ENCODE data around the gene CLN6. TPM values are rescaled to one million over a fixed set of nuclear protein-coding genes. Genes with fewer than 3 reads are reported as not detected.
"Not testable (repeated sequence)": the region's sequence is repeated elsewhere in the genome, so short reads cannot be mapped to it uniquely, and the experiment has no call there.

Gene CLN6
- total RNA-seq, 1 experiment from 2014 or later, result 43.4 TPM

DNA sequence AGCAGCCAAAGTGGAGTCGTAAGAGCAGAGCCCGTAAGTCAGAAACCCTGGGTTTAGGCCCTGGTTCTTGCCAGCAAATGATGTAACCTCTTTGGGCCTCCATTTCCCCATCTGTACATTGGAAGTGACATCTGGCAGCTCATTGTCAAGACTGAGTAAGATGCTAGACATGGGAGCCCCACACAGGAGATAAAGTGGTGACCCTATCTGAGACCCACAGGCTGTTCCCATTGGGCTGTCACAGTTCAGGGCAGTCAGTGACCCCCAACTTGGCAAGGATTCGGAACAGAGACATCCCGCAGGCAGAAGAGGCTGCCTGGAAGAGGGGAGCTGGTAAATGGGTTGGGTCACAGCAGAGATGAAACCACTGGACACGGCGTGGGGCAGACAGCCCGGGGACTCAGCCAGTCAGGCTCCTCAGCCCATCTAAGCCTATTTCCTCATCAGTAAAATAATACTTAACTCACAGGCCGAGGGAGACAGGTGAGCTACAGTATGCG lies 1.8 kb downstream of the CLN6 start:
- in situ Hi-C loops (cut with HindIII; ENCODE audit: low sequenced_read_pairs), result no loop called here

DNA sequence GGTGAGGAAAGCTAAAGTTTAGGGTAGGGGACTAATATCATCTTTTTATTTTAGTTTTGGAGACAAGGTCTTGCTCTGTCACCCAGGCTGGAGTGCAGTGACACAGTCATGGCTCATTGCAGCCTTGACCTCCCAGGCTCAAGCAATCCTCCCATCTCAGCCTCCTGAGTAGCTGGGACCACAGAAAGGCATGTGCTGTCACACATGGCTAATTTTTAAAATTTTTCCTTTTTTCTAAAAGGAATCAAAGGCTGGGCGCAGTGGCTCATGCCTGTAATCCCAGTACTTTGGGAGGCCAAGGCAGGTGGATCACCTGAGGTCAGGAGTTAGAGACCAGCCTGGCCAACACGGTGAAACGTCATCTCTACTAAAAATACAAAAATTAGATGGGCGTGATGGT lies 4.1 kb downstream of the CLN6 start:
- in situ Hi-C loops (cut with HindIII; ENCODE audit: low sequenced_read_pairs); DNase-seq (ENCODE audit: low spot score): not testable (repeated sequence)

More for the DNA sequence above, 1.8 kb downstream of the CLN6 start:
- no peak for DNase-seq (ENCODE audit: low spot score)

GRCh38 chr15:68224546-68225250 lies 4.8 kb downstream of the CLN6 start:
- in situ Hi-C loops (cut with HindIII; ENCODE audit: low sequenced_read_pairs), result no loop called here
- no peak for DNase-seq (ENCODE audit: low spot score)

DNA sequence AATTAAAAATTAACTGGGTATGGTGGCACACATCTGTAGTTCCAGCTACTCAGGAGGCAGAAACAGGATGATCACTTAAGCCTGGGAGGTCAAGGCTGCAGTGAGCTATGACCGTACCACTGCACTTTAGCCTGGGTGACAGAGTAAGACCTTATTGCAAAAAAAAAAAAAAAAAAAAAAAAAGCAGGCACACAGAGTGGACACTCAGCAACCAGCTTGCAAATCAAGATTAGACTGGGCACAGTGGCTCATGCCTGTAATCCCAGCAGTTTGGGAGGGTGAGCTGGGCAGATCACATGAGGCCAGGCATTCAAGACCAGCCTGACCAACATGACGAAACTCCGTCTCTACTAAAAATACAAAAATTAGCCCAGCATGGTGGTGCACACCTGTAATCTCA lies 5.4 kb downstream of the CLN6 start:
- no peak for DNase-seq (ENCODE audit: low spot score)
- in situ Hi-C loops (cut with HindIII; ENCODE audit: low sequenced_read_pairs), result no loop called here

DNA sequence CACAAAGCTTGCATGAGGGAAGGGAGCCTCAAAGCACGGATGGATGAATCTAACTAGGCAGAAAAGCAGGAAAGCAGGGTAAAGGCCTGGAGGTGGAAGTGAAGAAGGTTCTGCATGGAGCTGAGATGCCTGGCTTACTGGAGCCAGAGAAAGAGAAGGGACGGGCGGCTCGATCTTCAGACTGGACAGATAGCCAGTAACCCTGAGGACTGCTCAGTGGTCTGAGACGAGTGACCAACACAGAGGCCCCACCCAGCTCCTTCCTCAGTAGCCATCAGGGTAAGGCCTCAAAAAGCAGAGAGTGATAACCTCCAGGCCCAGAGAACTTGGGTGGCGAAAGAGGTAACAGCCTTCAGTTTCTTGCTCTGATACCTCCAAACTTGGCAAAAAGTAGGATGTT lies 6.4 kb downstream of the CLN6 start:
- no peak for DNase-seq (ENCODE audit: low spot score)
- in situ Hi-C loops (cut with HindIII; ENCODE audit: low sequenced_read_pairs), result no loop called here

GRCh38 chr15:68222432-68222743 lies 7.1 kb downstream of the CLN6 start:
- in situ Hi-C loops (cut with HindIII; ENCODE audit: low sequenced_read_pairs); DNase-seq (ENCODE audit: low spot score): not testable (repeated sequence)

DNA sequence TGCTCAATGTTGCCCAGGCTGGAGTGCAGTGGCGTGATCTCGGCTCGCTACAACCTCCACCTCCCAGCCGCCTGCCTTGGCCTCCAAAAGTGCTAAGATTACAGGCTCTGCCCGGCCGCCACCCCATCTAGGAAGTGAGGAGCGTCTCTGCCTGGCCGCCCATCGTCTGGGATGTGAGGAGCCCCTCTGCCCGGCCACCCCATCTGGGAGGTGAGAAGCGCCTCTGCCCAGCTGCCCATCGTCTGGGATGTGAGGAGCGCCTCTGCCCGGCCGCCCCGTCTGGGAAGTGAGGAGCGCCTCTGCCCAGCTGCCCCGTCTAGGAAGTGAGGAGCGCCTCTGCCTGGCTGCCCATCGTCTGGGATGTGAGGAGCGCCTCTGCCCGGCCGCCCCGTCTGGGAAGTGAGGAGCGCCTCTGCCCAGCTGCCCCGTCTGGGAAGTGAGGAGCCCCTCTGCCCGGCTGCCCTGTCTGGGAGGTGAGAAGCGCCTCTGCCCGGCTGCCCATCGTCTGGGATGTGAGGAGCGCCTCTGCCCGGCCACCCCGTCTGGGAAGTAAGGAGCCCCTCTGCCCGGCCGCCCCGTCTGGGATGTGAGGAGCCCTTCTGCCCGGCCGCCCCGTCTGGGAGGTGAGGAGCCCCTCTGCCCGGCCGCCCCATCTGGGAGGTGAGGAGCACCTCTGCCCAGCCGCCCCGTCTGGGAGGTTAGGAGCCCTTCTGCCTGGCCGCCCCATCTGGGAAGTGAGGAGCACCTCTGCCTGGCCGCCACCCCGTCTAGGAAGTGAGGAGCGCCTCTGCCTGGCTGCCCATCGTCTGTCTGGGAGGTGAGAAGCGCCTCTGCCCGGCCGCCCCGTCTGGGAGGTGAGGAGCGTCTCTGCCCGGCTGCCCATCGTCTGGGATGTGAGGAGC lies 7.7 kb downstream of the CLN6 start:
- DNase-seq (ENCODE audit: low spot score); in situ Hi-C loops (cut with HindIII; ENCODE audit: low sequenced_read_pairs): not testable (repeated sequence)

GRCh38 chr15:68220967-68221366 lies 8.6 kb downstream of the CLN6 start:
- no peak for DNase-seq (ENCODE audit: low spot score)
- in situ Hi-C loops (cut with HindIII; ENCODE audit: low sequenced_read_pairs), result no loop called here

DNA sequence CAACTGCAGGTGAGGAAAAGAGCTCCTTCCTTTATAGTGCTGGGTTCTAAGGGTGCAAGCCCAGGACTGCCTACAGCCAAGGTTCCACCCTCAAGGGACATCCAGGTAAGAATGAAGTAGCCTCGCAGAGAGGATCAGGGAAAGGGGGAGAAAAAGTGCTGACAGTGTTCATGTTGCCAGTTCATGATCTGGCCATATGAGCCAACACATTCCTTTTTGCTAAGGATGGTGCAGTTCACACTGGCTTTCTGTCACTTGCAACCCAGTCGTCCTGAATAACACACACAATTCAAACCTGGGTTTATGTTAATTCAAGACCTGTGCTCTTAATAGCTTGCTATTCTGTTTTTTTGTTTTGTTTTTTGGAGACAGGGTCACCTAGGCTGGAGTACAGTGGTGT lies 9.0 kb downstream of the CLN6 start:
- in situ Hi-C loops (cut with HindIII; ENCODE audit: low sequenced_read_pairs), result no loop called here
- DNase-seq (ENCODE audit: low spot score), result no peak

GRCh38 chr15:68218847-68219798 lies 10.4 kb downstream of the CLN6 start:
- no peak for DNase-seq (ENCODE audit: low spot score)
- in situ Hi-C loops (cut with HindIII; ENCODE audit: low sequenced_read_pairs), result no loop called here

GRCh38 chr15:68218331-68218730 lies 11.2 kb downstream of the CLN6 start:
- DNase-seq (ENCODE audit: low spot score), result no peak
- in situ Hi-C loops (cut with HindIII; ENCODE audit: low sequenced_read_pairs), result no loop called here

DNA sequence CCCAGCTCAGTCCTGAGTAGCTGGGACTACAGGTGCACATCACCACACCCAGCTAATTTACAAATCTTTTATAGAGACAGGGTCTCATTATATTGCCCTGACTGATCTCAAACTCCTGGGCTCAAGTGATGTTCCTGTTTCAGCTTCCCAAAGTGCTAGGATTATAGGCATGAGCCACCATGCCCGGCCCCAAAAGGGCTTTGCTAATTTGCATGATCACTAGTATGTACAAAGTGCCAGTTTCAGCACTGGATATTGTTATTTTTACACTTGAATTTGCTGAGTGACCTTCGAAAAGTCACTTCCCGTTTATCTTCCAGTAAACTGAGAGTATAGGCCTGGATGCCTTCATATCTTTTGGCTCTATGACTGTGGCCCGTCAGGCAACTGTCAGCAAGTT lies 12.2 kb downstream of the CLN6 start:
- in situ Hi-C loops (cut with HindIII; ENCODE audit: low sequenced_read_pairs), result no loop called here
- DNase-seq (ENCODE audit: low spot score), result no peak

- no peak for DNase-seq (ENCODE audit: low spot score)
- in situ Hi-C loops (cut with HindIII; ENCODE audit: low sequenced_read_pairs), result no loop called here
Observed at GRCh38 chr15:68214838-68215254, 14.7 kb downstream of the CLN6 start.

- no peak for DNase-seq (ENCODE audit: low spot score)
- in situ Hi-C loops (cut with HindIII; ENCODE audit: low sequenced_read_pairs), result no loop called here
Observed at GRCh38 chr15:68213991-68214837, 15.3 kb downstream of the CLN6 start.

- in situ Hi-C loops (cut with HindIII; ENCODE audit: low sequenced_read_pairs); DNase-seq (ENCODE audit: low spot score): not testable (repeated sequence)
Observed at GRCh38 chr15:68213491-68213845, 16.1 kb downstream of the CLN6 start.

GRCh38 chr15:68211656-68212320 lies 17.7 kb downstream of the CLN6 start:
- in situ Hi-C loops (cut with HindIII; ENCODE audit: low sequenced_read_pairs), result no loop called here
- DNase-seq (ENCODE audit: low spot score), result no peak

- in situ Hi-C loops (cut with HindIII; ENCODE audit: low sequenced_read_pairs), result no loop called here
- DNase-seq (ENCODE audit: low spot score), result peak; percentile 80
Observed at GRCh38 chr15:68210821-68211655, 18.5 kb downstream of the CLN6 start.

All from G401 (cell line).